GM12864 (cell line): ENCODE data around the gene KRTAP9-9.
"Not testable (repeated sequence)": the region's sequence is repeated elsewhere in the genome, so short reads cannot be mapped to it uniquely, and the experiment has no call there.

ENCODE experiments used
- DNase-seq: peaks from one replicate; pipeline ENCODE4 v3.0.0-alpha.2; 2011; ENCODE audit warnings: low read depth
- H3K4me3 ChIP-seq: 2 replicates; pipeline ENCODE4 v1.5.1; 2011; ENCODE audit warnings: mild to moderate bottlenecking, low read depth, low read length, control low read depth
- TF ChIP-seq, protein P1 (sequence below): IDR thresholded peaks from 2 replicates; pipeline ENCODE4 v1.5.1; 2011; ENCODE audit warnings: low read depth, mild to moderate bottlenecking, moderate library complexity, low read length, control low read depth, inconsistent platforms; ENCODE audit errors: missing control alignments

KRTAP9-9 gene

DNA sequence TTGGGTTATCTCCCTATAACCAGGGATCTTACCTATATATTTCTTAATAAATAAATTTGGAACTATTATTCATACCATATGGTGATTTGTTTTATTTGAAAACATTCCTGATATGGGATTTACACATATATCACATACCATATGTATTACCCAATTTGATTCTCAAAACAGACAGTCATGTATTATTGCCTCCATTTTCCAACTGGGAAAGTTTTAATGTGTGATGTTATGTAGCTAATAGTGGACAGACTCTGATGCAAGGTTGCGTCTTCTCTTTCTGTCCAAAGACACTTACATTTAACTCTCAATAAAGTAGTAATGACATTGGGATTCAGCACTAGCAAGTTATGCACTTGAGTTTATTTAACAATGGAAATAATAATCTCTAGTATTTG lies 1.1 kb downstream of the KRTAP9-9 start:
- H3K4me3 ChIP-seq: no peak overlapping the region
- no peak for DNase-seq
- TF ChIP-seq, protein P1, sequence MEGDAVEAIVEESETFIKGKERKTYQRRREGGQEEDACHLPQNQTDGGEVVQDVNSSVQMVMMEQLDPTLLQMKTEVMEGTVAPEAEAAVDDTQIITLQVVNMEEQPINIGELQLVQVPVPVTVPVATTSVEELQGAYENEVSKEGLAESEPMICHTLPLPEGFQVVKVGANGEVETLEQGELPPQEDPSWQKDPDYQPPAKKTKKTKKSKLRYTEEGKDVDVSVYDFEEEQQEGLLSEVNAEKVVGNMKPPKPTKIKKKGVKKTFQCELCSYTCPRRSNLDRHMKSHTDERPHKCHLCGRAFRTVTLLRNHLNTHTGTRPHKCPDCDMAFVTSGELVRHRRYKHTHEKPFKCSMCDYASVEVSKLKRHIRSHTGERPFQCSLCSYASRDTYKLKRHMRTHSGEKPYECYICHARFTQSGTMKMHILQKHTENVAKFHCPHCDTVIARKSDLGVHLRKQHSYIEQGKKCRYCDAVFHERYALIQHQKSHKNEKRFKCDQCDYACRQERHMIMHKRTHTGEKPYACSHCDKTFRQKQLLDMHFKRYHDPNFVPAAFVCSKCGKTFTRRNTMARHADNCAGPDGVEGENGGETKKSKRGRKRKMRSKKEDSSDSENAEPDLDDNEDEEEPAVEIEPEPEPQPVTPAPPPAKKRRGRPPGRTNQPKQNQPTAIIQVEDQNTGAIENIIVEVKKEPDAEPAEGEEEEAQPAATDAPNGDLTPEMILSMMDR: no peak

- no peak overlapping the region for H3K4me3 ChIP-seq
- TF ChIP-seq, protein P1: no peak
- no peak for DNase-seq
Measured at GRCh38 chr17:41258406-41258805, 3.2 kb downstream of the KRTAP9-9 start.

GRCh38 chr17:41263212-41263611 lies 8.0 kb downstream of the KRTAP9-9 start:
- H3K4me3 ChIP-seq: no peak overlapping the region
- TF ChIP-seq, protein P1: no peak
- DNase-seq: no peak

- DNase-seq: no peak
- H3K4me3 ChIP-seq: no peak overlapping the region
- TF ChIP-seq, protein P1: no peak
Measured at GRCh38 chr17:41264599-41264998, 9.4 kb downstream of the KRTAP9-9 start.

- TF ChIP-seq, protein P1: no peak
- no peak for DNase-seq
- H3K4me3 ChIP-seq: no peak within 1 kb of the TSS
Measured at GRCh38 chr17:41265078-41265477, 9.9 kb downstream of the KRTAP9-9 start, which contains the start of gene KRTAP9-6. Gene KRTAP9-6, plus strand, starts transcription at chr17:41265378. Its CDS starts 0 bp downstream, at chr17:41265378.

GRCh38 chr17:41267711-41268110 lies 12.5 kb downstream of the KRTAP9-9 start:
- DNase-seq: no peak
- H3K4me3 ChIP-seq: no peak overlapping the region
- TF ChIP-seq, protein P1: no peak

DNA sequence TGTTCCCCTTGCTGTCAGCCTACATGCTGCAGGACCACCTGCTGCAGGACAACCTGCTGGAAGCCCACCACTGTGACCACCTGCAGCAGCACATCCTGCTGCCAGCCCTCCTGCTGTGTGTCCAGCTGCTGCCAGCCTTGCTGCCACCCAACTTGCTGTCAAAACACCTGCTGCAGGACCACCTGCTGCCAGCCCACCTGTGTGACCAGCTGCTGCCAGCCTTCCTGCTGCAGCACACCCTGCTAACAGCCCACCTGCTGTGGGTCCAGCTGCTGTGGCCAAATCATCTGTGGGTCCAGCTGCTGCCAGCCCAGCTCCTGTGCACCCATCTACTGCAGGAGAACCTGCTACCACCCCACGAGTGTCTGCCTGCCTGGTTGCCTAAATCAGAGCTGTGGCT lies 16.1 kb downstream of the KRTAP9-9 start:
- DNase-seq: not testable (repeated sequence)

DNA sequence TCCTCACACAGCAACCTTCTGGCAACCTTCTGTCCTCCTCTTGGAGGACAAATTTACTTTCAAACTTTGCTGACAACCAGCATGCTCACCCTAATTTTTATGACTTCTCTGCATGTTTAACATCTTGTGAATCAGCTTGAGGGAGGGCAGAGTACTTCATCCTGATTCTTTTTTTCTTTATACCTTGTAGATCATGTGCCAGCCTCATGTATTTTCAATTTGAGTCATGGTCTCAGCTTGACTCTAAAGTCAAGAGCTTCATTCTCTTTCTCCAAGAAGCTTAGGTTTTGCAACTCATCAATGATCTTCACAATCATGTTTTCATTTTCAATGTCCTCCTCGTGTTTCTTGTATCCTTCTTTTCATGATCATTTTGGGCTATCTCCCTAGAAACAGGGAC lies 16.7 kb downstream of the KRTAP9-9 start:
- TF ChIP-seq, protein P1: no peak
- DNase-seq: no peak
- H3K4me3 ChIP-seq: no peak overlapping the region

More for the DNA sequence above, 16.1 kb downstream of the KRTAP9-9 start:
- not testable (repeated sequence) for H3K4me3 ChIP-seq

GRCh38 chr17:41275648-41276190 lies 20.5 kb downstream of the KRTAP9-9 start, which contains the start of gene KRTAP9-7:
Gene KRTAP9-7, plus strand, starts transcription at chr17:41275698. Its CDS starts 0 bp downstream, at chr17:41275698.
- not testable (repeated sequence) for DNase-seq, H3K4me3 ChIP-seq
